ENCODE results near the gene POU2F2. TPM values are rescaled to one million over a fixed set of nuclear protein-coding genes. Genes with fewer than 3 reads are reported as not detected.

The POU2F2 gene
- total and polyA plus RNA-seq, 10 of the 15 experiments (the other 5 are each of a cell fraction or from before 2014, with no cell fraction given), result 4.4 to 62.4 (median 37.9) TPM

- ChIA-PET CTCF (no interaction called here), SMC1A (ENCODE audit: uncharacterized antibody, unreplicated experiment) (no interaction called here), POLR2A (no interaction called here), RAD21 (ENCODE audit: unreplicated experiment) (no interaction called here)
- no TSS peak for BruUV-seq (replicated peaks)
- H3K27ac ChIP-seq (ENCODE audit: control insufficient read depth, insufficient read depth), result no peak overlapping the region
- FAIRE-seq (no peak), ATAC-seq (no peak), DNase-seq (ENCODE audit: low read depth, low spot score) (no peak)
- TF ChIP-seq IKZF1 (conservative IDR thresholded peaks at IDR 0.05) (no peak), CBX5 (IDR thresholded peaks at IDR 0.05; ENCODE audit: low read depth) (no peak), POLR2AphosphoS2 (IDR thresholded peaks at IDR 0.05; ENCODE audit: low read depth, low read length) (no peak), PML (IDR thresholded peaks at IDR 0.05; ENCODE audit: low read length) (no peak), HCFC1 (IDR thresholded peaks at IDR 0.05; ENCODE audit: low read length) (no peak), ATF2 (IDR thresholded peaks at IDR 0.05; ENCODE audit: low read length) (no peak), NRF1 (conservative IDR thresholded peaks at IDR 0.05; ENCODE audit: low read depth, low read length) (no peak), BCL3 (IDR thresholded peaks at IDR 0.05; ENCODE audit: borderline replicate concordance, insufficient read depth, low read depth, low read length, poor library complexity, severe bottlenecking) (no peak), CBFB (IDR thresholded peaks at IDR 0.05; ENCODE audit: low read depth) (no peak), NFXL1 (IDR thresholded peaks at IDR 0.05; ENCODE audit: borderline replicate concordance) (no peak), SREBF2 (IDR thresholded peaks at IDR 0.05; ENCODE audit: low read length) (no peak), NFYA (IDR thresholded peaks at IDR 0.05; ENCODE audit: borderline replicate concordance, low read depth, low read length) (no peak), RCOR1 (conservative IDR thresholded peaks at IDR 0.05; ENCODE audit: low read depth, low read length) (no peak), USF1 (IDR thresholded peaks at IDR 0.05; ENCODE audit: borderline replicate concordance, extremely low read length, insufficient read depth, low read depth, low read length) (no peak), MAX (IDR thresholded peaks at IDR 0.05; ENCODE audit: low read depth, low read length) (no peak), BHLHE40 (IDR thresholded peaks at IDR 0.05; ENCODE audit: borderline replicate concordance in 1 of 2, low read depth in 2 of 2, low read length in 1 of 2) (no peak), ZNF592 (IDR thresholded peaks at IDR 0.05) (no peak), NR2F1 (conservative IDR thresholded peaks at IDR 0.05) (no peak), SP1 (IDR thresholded peaks at IDR 0.05; ENCODE audit: low read depth, low read length) (no peak)
- no peaks in the 10 kb centered on the region for H3K79me2 ChIP-seq (ENCODE audit: control insufficient read depth, insufficient read depth, low read length)
- H3K27me3 ChIP-seq (replicated peaks in 1 of 2; ENCODE audit: control insufficient read depth in 2 of 2, insufficient read depth in 2 of 2, low read length in 1 of 2), result no peaks in the 10 kb centered on the region
- H3K9me3 ChIP-seq (replicated peaks; ENCODE audit: control insufficient read depth, insufficient read depth, low read length), result no peaks in the 10 kb centered on the region
- no peak overlapping the region for H3K4me2 ChIP-seq (ENCODE audit: control insufficient read depth, insufficient read depth)
- peaks cover 32% of the 10 kb centered on the region for H3K4me1 ChIP-seq (ENCODE audit: control insufficient read depth, insufficient read depth, low read length)
- H2AFZ ChIP-seq (ENCODE audit: control insufficient read depth, low read depth, low read length), result no peak overlapping the region
- intact Hi-C loops (cut with micrococcal nuclease; ENCODE audit: unreplicated experiment), result no loop called here
- no peak overlapping the region for H3K4me3 ChIP-seq
- 80% methylated on average over 4 of the region's 4 CpGs for WGBS (ENCODE audit: insufficient coverage, insufficient replicate concordance, low lambda C conversion rate, missing lambda C conversion rate)
- no peak overlapping the region for H3K9ac ChIP-seq (ENCODE audit: control insufficient read depth, insufficient read depth, low read length)
- H4K20me1 ChIP-seq (ENCODE audit: control insufficient read depth, insufficient read depth), result no peaks in the 10 kb centered on the region
- H3K36me3 ChIP-seq (ENCODE audit: control insufficient read depth in 2 of 2, insufficient read depth in 2 of 2, low read length in 1 of 2), result peaks cover 22 to 31% of the 10 kb centered on the region in 2 experiments
- in situ Hi-C loops (cut with MboI), result no loop called here
Measured at GRCh38 chr19:42093505-42093904, 38.7 kb downstream of the POU2F2 start.

Measured in GM12878 (cell line).